OCI-LY7 (cell line): ENCODE measurements around the gene ZNF800. TPM values are rescaled to one million over a fixed set of nuclear protein-coding genes. Genes with fewer than 3 reads are reported as not detected.

Source experiments
- BruUV-seq: library from RNA; stranded (reverse); fragments of 400-500 nt; replicated peaks from 2 replicates; lab custom pipeline; 2021; lab: Mats Ljungman, UMichigan
- CTCF ChIA-PET: fragments of 300-600 bp; sonication (Branson Sonifier 250); formaldehyde crosslinking; loops from one replicate; lab custom pipeline; 2022; ENCODE audit warnings: antibody characterized with exemption; ENCODE audit not compliant: unreplicated experiment; lab: Charles Lee
- POLR2A ChIA-PET: fragments of 300-600 bp; sonication (Branson Sonifier 250); formaldehyde crosslinking; loops from one replicate; lab custom pipeline; 2022; ENCODE audit warnings: antibody characterized with exemption; lab: Charles Lee
- DNase-seq: peaks from one replicate; pipeline ENCODE4 v3.0.0-alpha.2; 2015; ENCODE audit warnings: low spot score
- H2AFZ ChIP-seq: fragments of 200-600 bp; sonication (generic), shearing (Covaris generic); 2 replicates; pipeline ENCODE4 v1.6.1; 2014; ENCODE audit warnings: mild to moderate bottlenecking, antibody characterized with exemption, low read length, moderate library complexity
- H3K27ac ChIP-seq: fragments of 200-600 bp; sonication (generic); 2 replicates; pipeline ENCODE4 v1.5.1; 2014; ENCODE audit warnings: mixed run types, low read depth, mild to moderate bottlenecking, moderate library complexity, low read length, inconsistent platforms; ENCODE audit not compliant: poor library complexity, severe bottlenecking
- H3K36me3 ChIP-seq: fragments of 200-600 bp; sonication (generic); 2 replicates; pipeline ENCODE4 v1.6.1; 2014; ENCODE audit warnings: mild to moderate bottlenecking, antibody characterized with exemption, low read length, moderate library complexity, mixed read lengths; ENCODE audit not compliant: insufficient read depth
- H3K4me1 ChIP-seq: fragments of 200-600 bp; sonication (generic); 2 replicates; pipeline ENCODE4 v1.5.1; 2014; ENCODE audit warnings: mild to moderate bottlenecking, low read length; ENCODE audit not compliant: insufficient read depth, poor library complexity, severe bottlenecking
- H3K4me2 ChIP-seq: fragments of 200-600 bp; sonication (generic); 2 replicates; pipeline ENCODE4 v1.6.1; 2014; ENCODE audit warnings: mild to moderate bottlenecking, low read length
- H3K4me3 ChIP-seq: fragments of 200-600 bp; sonication (generic); 2 replicates; pipeline ENCODE4 v1.5.1; 2014; ENCODE audit warnings: mild to moderate bottlenecking, low read depth, low read length; ENCODE audit not compliant: poor library complexity, severe bottlenecking
- H3K79me2 ChIP-seq: fragments of 200-600 bp; sonication (generic); 2 replicates; pipeline ENCODE4 v1.6.1; 2016; ENCODE audit warnings: low read depth, mild to moderate bottlenecking, low read length, moderate library complexity, mixed read lengths; ENCODE audit not compliant: insufficient read depth
- H3K9me2 ChIP-seq: fragments of 200-600 bp; sonication (generic); 2 replicates; pipeline ENCODE4 v1.6.1; 2016; ENCODE audit warnings: mild to moderate bottlenecking, low read length, mixed read lengths; ENCODE audit not compliant: insufficient read depth
- H3K9me3 ChIP-seq: fragments of 200-600 bp; sonication (generic); 2 replicates; pipeline ENCODE4 v1.6.1; 2014; ENCODE audit warnings: mild to moderate bottlenecking, mixed run types, low read length, mixed read lengths
- H4K20me1 ChIP-seq: fragments of 200-600 bp; sonication (generic); 2 replicates; pipeline ENCODE4 v1.6.1; 2014; ENCODE audit warnings: mild to moderate bottlenecking, antibody characterized with exemption, low read length, moderate library complexity, mixed read lengths; ENCODE audit not compliant: insufficient read depth
- CTCF ChIP-seq: fragments of 200-600 bp; sonication (generic); conservative IDR thresholded peaks from 2 replicates; pipeline ENCODE4 v1.5.1; 2014; ENCODE audit warnings: mild to moderate bottlenecking, antibody characterized with exemption, low read length, moderate library complexity, mixed read lengths
- EZH2phosphoT487 ChIP-seq: fragments of 200-600 bp; sonication (generic); IDR thresholded peaks from 2 replicates; pipeline ENCODE4 v1.6.1; 2018; ENCODE audit warnings: low read depth, borderline replicate concordance, mild to moderate bottlenecking, mixed run types, antibody characterized with exemption, low read length, moderate library complexity, mixed read lengths
- intact Hi-C: fragments of 100-400 bp; cut with micrococcal nuclease; formaldehyde crosslinking; loops from one replicate; pipeline ENCODE4 v1.10.0; 2022; ENCODE audit not compliant: unreplicated experiment
- total RNA-seq, 2 experiments: library from RNA; depleted of rRNA in 1 of 2; stranded (reverse); fragments of >200 nt in 1 of 2; shearing (Covaris generic) in 1 of 2; gene quantifications; 2 replicates each; pipeline ENCODE4 v1.2.3, GENCODE V29; 2014 to 2022

The ZNF800 gene
- total RNA-seq, 2 experiments from 2014 or later: 23.9 to 42.2 TPM

- H2AFZ ChIP-seq: no peak overlapping the region
- no peaks in the 10 kb centered on the region for H3K9me2 ChIP-seq
- DNase-seq: no peak
- H4K20me1 ChIP-seq: peaks cover 21% of the 10 kb centered on the region; the same call in 1 of the 2 replicates
- H3K4me3 ChIP-seq: no peak overlapping the region
- H3K27ac ChIP-seq: no peak overlapping the region
- no peaks in the 10 kb centered on the region for H3K9me3 ChIP-seq
- BruUV-seq: no TSS peak
- H3K4me1 ChIP-seq: no peaks in the 10 kb centered on the region
- peaks cover 97% of the 10 kb centered on the region for H3K36me3 ChIP-seq
- no peak overlapping the region for H3K4me2 ChIP-seq
- intact Hi-C loops: no loop called here
- ChIA-PET CTCF (no interaction called here), POLR2A (interaction anchor here (0.7 kb wide), 1 partner anchor 10 kb away, joined by 3 read pairs; no protein-coding TSS in a partner anchor)
- H3K79me2 ChIP-seq: peaks cover 55% of the 10 kb centered on the region; the same call in 1 of the 2 replicates
- TF ChIP-seq CTCF (no peak), EZH2phosphoT487 (no peak)
Observed at GRCh38 chr7:127365164-127365956, 27.1 kb downstream of the ZNF800 start.

- CTCF ChIA-PET: no interaction called here
- H3K79me2 ChIP-seq: peaks cover 37% of the 10 kb centered on the region; the same call in 1 of the 2 replicates
- no peak overlapping the region for H2AFZ ChIP-seq
- POLR2A ChIA-PET: interaction anchor here (0.6 to 1.0 kb wide), 3 partner anchors 13 to 374 kb away, joined by 3 read pairs; no protein-coding TSS in a partner anchor
- peaks cover 11% of the 10 kb centered on the region; the same call in 1 of the 2 replicates for H4K20me1 ChIP-seq
- no peak overlapping the region for H3K27ac ChIP-seq
- no peak overlapping the region for H3K4me3 ChIP-seq
- no TSS peak for BruUV-seq
- peaks cover 93% of the 10 kb centered on the region for H3K36me3 ChIP-seq
- H3K4me1 ChIP-seq: no peaks in the 10 kb centered on the region
- DNase-seq: no peak
- TF ChIP-seq EZH2phosphoT487 (no peak), CTCF (no peak)
- no peak overlapping the region for H3K4me2 ChIP-seq
- H3K9me3 ChIP-seq: no peaks in the 10 kb centered on the region
- no peaks in the 10 kb centered on the region for H3K9me2 ChIP-seq
- intact Hi-C loops: no loop called here
Observed at GRCh38 chr7:127362364-127363027, 30.0 kb downstream of the ZNF800 start.
